Osteocyte (in vitro differentiated cells): ENCODE data around the gene CAPNS2. TPM values are rescaled to one million over a fixed set of nuclear protein-coding genes. Genes with fewer than 3 reads are reported as not detected.

ENCODE experiments used
- DNase-seq: peaks from one replicate; pipeline ENCODE4 v3.0.0; 2021; ENCODE audit warnings: mixed read lengths; ENCODE audit not compliant: unreplicated experiment; ENCODE audit errors: extremely low spot score
- H3K27ac Mint-ChIP-seq: one replicate; pipeline ENCODE4 v1.8.0; 2021; ENCODE audit warnings: mild to moderate bottlenecking, mixed read lengths; ENCODE audit not compliant: unreplicated experiment
- H3K27me3 Mint-ChIP-seq: one replicate; pipeline ENCODE4 v1.8.0; 2021; ENCODE audit warnings: mixed read lengths; ENCODE audit not compliant: unreplicated experiment
- H3K36me3 Mint-ChIP-seq: one replicate; pipeline ENCODE4 v1.8.0; 2021; ENCODE audit warnings: mixed read lengths; ENCODE audit not compliant: unreplicated experiment
- H3K4me1 Mint-ChIP-seq: one replicate; pipeline ENCODE4 v1.8.0; 2021; ENCODE audit warnings: mixed read lengths; ENCODE audit not compliant: unreplicated experiment
- H3K4me3 Mint-ChIP-seq: one replicate; pipeline ENCODE4 v1.8.0; 2021; ENCODE audit warnings: mild to moderate bottlenecking, moderate library complexity, mixed read lengths; ENCODE audit not compliant: unreplicated experiment
- H3K9me3 Mint-ChIP-seq: one replicate; pipeline ENCODE4 v1.8.0; 2021; ENCODE audit warnings: mixed read lengths; ENCODE audit not compliant: unreplicated experiment
- total RNA-seq: library from RNA; stranded (reverse); gene quantifications from 2 replicates; pipeline ENCODE4 v1.2.1, GENCODE V29; 2021
- TF ChIP-seq, protein P1 (sequence below): fragments of 200-600 bp; sonication (generic); IDR thresholded peaks from 2 replicates; pipeline ENCODE4 v1.5.0; 2021; ENCODE audit warnings: antibody characterized with exemption, mild to moderate bottlenecking, moderate library complexity

CAPNS2 gene
- total RNA-seq, 1 donor from 2014 or later = 0.35 TPM

DNA sequence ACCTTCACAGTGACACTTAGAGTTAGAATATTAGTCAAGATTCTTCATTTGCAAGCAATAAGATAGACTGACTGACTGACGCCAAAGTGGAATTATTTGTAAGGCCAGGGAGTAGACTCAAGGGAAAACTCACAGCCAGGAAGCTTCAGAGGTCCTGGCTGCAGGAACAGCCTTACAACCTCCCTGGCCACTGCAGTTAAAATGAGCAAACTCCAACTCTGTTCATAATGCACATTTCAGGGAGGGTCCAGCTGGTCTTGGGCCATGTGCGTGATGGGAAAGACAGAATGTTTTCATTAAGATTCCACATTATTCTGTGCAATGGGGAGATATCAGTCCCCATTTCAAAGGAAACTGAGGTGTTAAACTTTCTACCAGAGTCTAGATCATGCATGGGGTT is 9.9 kb downstream of the CAPNS2 start:
- Mint-ChIP-seq H3K27ac (no peak overlapping the region), H3K27me3 (no peaks in the 10 kb centered on the region), H3K4me3 (no peak overlapping the region), H3K9me3 (no peaks in the 10 kb centered on the region), H3K4me1 (peaks cover 5% of the 10 kb centered on the region), H3K36me3 (peaks cover 2% of the 10 kb centered on the region)
- DNase-seq = no peak
- TF ChIP-seq, protein P1, sequence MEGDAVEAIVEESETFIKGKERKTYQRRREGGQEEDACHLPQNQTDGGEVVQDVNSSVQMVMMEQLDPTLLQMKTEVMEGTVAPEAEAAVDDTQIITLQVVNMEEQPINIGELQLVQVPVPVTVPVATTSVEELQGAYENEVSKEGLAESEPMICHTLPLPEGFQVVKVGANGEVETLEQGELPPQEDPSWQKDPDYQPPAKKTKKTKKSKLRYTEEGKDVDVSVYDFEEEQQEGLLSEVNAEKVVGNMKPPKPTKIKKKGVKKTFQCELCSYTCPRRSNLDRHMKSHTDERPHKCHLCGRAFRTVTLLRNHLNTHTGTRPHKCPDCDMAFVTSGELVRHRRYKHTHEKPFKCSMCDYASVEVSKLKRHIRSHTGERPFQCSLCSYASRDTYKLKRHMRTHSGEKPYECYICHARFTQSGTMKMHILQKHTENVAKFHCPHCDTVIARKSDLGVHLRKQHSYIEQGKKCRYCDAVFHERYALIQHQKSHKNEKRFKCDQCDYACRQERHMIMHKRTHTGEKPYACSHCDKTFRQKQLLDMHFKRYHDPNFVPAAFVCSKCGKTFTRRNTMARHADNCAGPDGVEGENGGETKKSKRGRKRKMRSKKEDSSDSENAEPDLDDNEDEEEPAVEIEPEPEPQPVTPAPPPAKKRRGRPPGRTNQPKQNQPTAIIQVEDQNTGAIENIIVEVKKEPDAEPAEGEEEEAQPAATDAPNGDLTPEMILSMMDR = no peak

DNA sequence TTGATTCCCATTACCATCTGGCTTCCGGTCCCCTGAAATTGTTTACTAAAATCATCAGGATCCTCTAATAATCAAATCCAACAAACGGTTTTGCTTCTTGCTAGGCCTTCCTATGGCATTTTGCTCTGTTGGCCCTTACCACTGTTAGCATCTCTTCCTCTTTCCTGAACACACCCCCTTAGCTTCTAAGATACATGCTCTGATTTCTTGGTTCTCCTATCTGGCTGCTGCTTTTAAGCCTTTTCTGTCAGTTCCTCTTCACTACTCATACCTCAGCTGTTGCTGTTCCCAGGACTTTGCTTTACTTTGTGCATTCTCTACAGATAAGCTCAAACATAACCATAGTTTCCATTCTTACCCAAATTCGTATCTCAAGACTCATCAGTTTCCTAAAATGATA is 11.4 kb downstream of the CAPNS2 start:
- H3K4me3 Mint-ChIP-seq = no peak overlapping the region
- TF ChIP-seq, protein P1 = no peak
- no peak overlapping the region for H3K27ac Mint-ChIP-seq
- no peak for DNase-seq
- peaks cover 2% of the 10 kb centered on the region for H3K36me3 Mint-ChIP-seq
- no peaks in the 10 kb centered on the region for H3K9me3 Mint-ChIP-seq
- H3K27me3 Mint-ChIP-seq = no peaks in the 10 kb centered on the region
- H3K4me1 Mint-ChIP-seq = no peaks in the 10 kb centered on the region

DNA sequence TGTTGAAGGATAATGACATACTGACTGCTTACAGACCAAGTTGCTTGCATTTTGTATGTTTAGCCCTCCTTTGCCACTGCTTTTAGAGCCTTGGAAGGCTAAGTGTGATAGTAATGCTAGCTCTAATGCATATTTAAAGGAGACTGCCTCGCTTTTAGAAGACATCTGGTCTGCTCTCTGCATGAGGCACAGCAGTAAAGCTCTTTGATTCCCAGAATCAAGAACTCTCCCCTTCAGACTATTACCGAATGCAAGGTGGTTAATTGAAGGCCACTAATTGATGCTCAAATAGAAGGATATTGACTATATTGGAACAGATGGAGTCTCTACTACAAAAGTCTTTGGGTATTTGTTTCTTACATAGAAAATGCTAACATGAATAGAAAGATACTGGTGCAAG is 19.1 kb downstream of the CAPNS2 start:
- TF ChIP-seq, protein P1 = no peak
- H3K4me3 Mint-ChIP-seq = no peak overlapping the region
- no peaks in the 10 kb centered on the region for H3K4me1 Mint-ChIP-seq
- DNase-seq = no peak
- no peaks in the 10 kb centered on the region for H3K9me3 Mint-ChIP-seq
- H3K27ac Mint-ChIP-seq = no peak overlapping the region
- no peaks in the 10 kb centered on the region for H3K27me3 Mint-ChIP-seq
- H3K36me3 Mint-ChIP-seq = no peaks in the 10 kb centered on the region

DNA sequence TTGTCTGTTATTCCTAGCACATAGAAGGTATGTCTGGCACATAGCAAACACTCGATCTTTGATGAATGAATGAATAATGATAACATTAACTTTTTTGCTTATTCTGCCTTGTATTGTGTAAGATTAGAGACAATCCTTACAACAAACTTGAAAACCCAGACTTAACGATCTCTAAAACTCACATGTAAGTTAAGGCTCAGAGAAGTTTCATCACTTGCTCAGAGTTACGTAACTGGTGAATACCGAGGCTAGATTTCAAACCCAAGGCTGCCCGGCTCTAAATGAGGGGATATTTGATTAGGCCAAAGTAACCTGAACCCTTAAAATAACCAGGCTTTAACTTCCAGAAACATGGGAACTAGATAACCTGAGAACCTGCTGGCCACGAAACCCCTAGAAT is 22.3 kb downstream of the CAPNS2 start:
- Mint-ChIP-seq H3K27me3 (peaks cover 20% of the 10 kb centered on the region), H3K9me3 (no peaks in the 10 kb centered on the region), H3K27ac (no peak overlapping the region), H3K4me1 (no peaks in the 10 kb centered on the region), H3K4me3 (no peak overlapping the region), H3K36me3 (no peaks in the 10 kb centered on the region)
- TF ChIP-seq, protein P1 = no peak
- no peak for DNase-seq

DNA sequence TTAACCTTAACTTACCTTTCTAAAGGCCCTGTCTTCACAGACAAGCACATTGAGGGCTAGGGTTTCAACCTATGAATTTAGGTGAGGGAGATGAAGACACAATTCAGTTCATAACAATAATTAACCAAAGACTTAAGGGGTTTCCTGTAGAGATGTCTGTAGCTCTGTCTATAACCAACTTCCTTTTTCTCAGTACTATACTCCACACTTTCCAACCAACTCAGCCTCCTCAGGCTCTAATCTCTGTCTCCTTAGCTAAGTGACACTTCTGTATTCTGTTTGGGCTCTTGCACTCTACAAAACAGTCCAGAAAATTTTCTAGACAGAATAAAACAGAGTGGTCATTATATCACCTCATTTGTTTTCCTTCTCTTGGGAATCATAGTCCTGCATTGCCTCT is 25.8 kb downstream of the CAPNS2 start:
- Mint-ChIP-seq H3K27me3 (peaks cover 51% of the 10 kb centered on the region), H3K9me3 (no peaks in the 10 kb centered on the region), H3K36me3 (no peaks in the 10 kb centered on the region), H3K27ac (no peak overlapping the region), H3K4me1 (no peaks in the 10 kb centered on the region), H3K4me3 (no peak overlapping the region)
- TF ChIP-seq, protein P1 = no peak
- DNase-seq = no peak
